GM23338 (cell line): ENCODE results near the gene C20orf141. TPM values are rescaled to one million over a fixed set of nuclear protein-coding genes. Genes with fewer than 3 reads are reported as not detected.

Experiments
- ATAC-seq: fragments of 200-7000 bp; cut with Tn5 transposase; 3 replicates; pipeline ENCODE4 v1.9.1; 2020
- DNase-seq: peaks from one replicate; pipeline ENCODE4 v3.0.0-alpha.2; 2015; ENCODE audit warnings: low spot score
- H2AFZ ChIP-seq: fragments of 200-600 bp; sonication (generic); 2 replicates; pipeline ENCODE4 v1.8.0; 2016; ENCODE audit warnings: antibody characterized with exemption, mild to moderate bottlenecking, moderate library complexity
- H3F3A ChIP-seq: fragments of 200-600 bp; sonication (generic); replicated peaks from 2 replicates; pipeline ENCODE4 v1.8.0; 2017; ENCODE audit warnings: antibody characterized with exemption, mixed run types, low read depth
- H3K27ac ChIP-seq: fragments of 200-600 bp; sonication (generic); 2 replicates; pipeline ENCODE4 v1.6.1; 2016; ENCODE audit warnings: low read depth
- H3K27me3 ChIP-seq: fragments of 200-600 bp; sonication (generic); 2 replicates; pipeline ENCODE4 v1.8.0; 2016; ENCODE audit warnings: mild to moderate bottlenecking, mixed run types, moderate library complexity; ENCODE audit not compliant: insufficient read depth
- H3K36me3 ChIP-seq: fragments of 200-600 bp; sonication (generic); 2 replicates; pipeline ENCODE4 v1.8.0; 2016; ENCODE audit warnings: mild to moderate bottlenecking; ENCODE audit not compliant: insufficient read depth
- H3K4me1 ChIP-seq: fragments of 200-600 bp; sonication (generic); 2 replicates; pipeline ENCODE4 v1.8.0; 2016; ENCODE audit warnings: mild to moderate bottlenecking, moderate library complexity; ENCODE audit not compliant: insufficient read depth
- H3K4me2 ChIP-seq: fragments of 200-600 bp; sonication (generic); 2 replicates; pipeline ENCODE4 v1.7.1; 2017; ENCODE audit warnings: mixed run types
- H3K4me3 ChIP-seq: fragments of 200-600 bp; sonication (generic); 2 replicates; pipeline ENCODE4 v1.6.1; 2016; ENCODE audit warnings: mixed run types
- H3K79me2 ChIP-seq: fragments of 200-600 bp; sonication (generic); replicated peaks from 2 replicates; pipeline ENCODE4 v1.8.0; 2017; ENCODE audit warnings: mild to moderate bottlenecking; ENCODE audit not compliant: insufficient read depth
- H3K9me2 ChIP-seq: fragments of 200-600 bp; sonication (generic); 2 replicates; pipeline ENCODE4 v1.8.0; 2017; ENCODE audit not compliant: insufficient read depth
- H4K20me1 ChIP-seq: fragments of 200-600 bp; sonication (generic); replicated peaks from 2 replicates; pipeline ENCODE4 v1.8.0; 2017; ENCODE audit warnings: mild to moderate bottlenecking; ENCODE audit not compliant: insufficient read depth
- H3K27ac Mint-ChIP-seq: 2 replicates; pipeline ENCODE4 v1.8.0; 2020; ENCODE audit warnings: inconsistent platforms, mild to moderate bottlenecking, moderate library complexity, mixed read lengths
- H3K27me3 Mint-ChIP-seq: 3 replicates; pipeline ENCODE4 v1.8.0; 2022; ENCODE audit warnings: low read depth, mild to moderate bottlenecking, moderate library complexity, mixed read lengths, inconsistent platforms; ENCODE audit not compliant: insufficient read depth, poor library complexity
- H3K36me3 Mint-ChIP-seq: 3 replicates; pipeline ENCODE4 v1.8.0; 2021; ENCODE audit warnings: low read depth, mild to moderate bottlenecking, inconsistent platforms, moderate library complexity, mixed read lengths
- H3K4me1 Mint-ChIP-seq: 3 replicates; pipeline ENCODE4 v1.8.0; 2020; ENCODE audit warnings: mild to moderate bottlenecking, inconsistent platforms, mixed read lengths
- H3K4me3 Mint-ChIP-seq: 3 replicates; pipeline ENCODE4 v1.8.0; 2021; ENCODE audit warnings: moderate library complexity, mild to moderate bottlenecking, inconsistent platforms, mixed read lengths
- H3K9me3 Mint-ChIP-seq: 3 replicates; pipeline ENCODE4 v1.8.0; 2020; ENCODE audit warnings: moderate library complexity, mild to moderate bottlenecking, inconsistent platforms, mixed read lengths
- CREB1 ChIP-seq: fragments of 250-450 bp; sonication (Bioruptor Pico); IDR thresholded peaks from 2 replicates; pipeline ENCODE4 v1.5.0; 2020; ENCODE audit warnings: low read depth, mild to moderate bottlenecking, moderate library complexity
- CTCF ChIP-seq, 2 experiments: fragments of 200-600 bp in 1 of 2; sonication (generic) in 1 of 2; conservative IDR thresholded peaks; 2 replicates each; pipeline versions ENCODE4 v1.5.1 to v1.6.1; 2016 to 2017; ENCODE audit warnings: antibody characterized with exemption in 2 of 2, low read depth in 2 of 2, mild to moderate bottlenecking in 2 of 2, moderate library complexity in 1 of 2
- ETS1 ChIP-seq: IDR thresholded peaks from 2 replicates; pipeline ENCODE4 v1.6.1; 2016; ENCODE audit warnings: antibody characterized with exemption
- EZH2 ChIP-seq: fragments of 200-600 bp; sonication (generic); IDR thresholded peaks from one replicate; pipeline ENCODE4 v1.8.0; 2017; ENCODE audit warnings: antibody characterized with exemption, mild to moderate bottlenecking, low read depth; ENCODE audit not compliant: unreplicated experiment
- EZH2phosphoT487 ChIP-seq: fragments of 200-600 bp; sonication (generic); IDR thresholded peaks from one replicate; pipeline ENCODE4 v1.8.1; 2018; ENCODE audit warnings: antibody characterized with exemption; ENCODE audit not compliant: unreplicated experiment
- JUNB ChIP-seq: IDR thresholded peaks from one replicate; pipeline ENCODE4 v1.6.1; 2016; ENCODE audit warnings: antibody characterized with exemption; ENCODE audit not compliant: unreplicated experiment
- NANOG ChIP-seq: IDR thresholded peaks from 2 replicates; pipeline ENCODE4 v1.6.1; 2016; ENCODE audit warnings: antibody characterized with exemption, borderline replicate concordance
- STAT1 ChIP-seq: IDR thresholded peaks from one replicate; pipeline ENCODE4 v1.6.1; 2016; ENCODE audit warnings: antibody characterized with exemption; ENCODE audit not compliant: unreplicated experiment
- polyA plus RNA-seq: library from polyadenylated mRNA; unstranded; fragments of >200 nt; fragmentation: Nextera tagmentation; extraction: Ambion mirVana; gene quantifications from 2 replicates; pipeline ENCODE4 v1.2.1, GENCODE V29; 2016
- total RNA-seq: library from RNA; depleted of rRNA; stranded (reverse); fragments of >200 nt; shearing (Covaris generic); gene quantifications from 2 replicates; pipeline ENCODE4 v1.2.3, GENCODE V29; 2014
- TF ChIP-seq, protein P1 (sequence below): IDR thresholded peaks from one replicate; pipeline ENCODE4 v1.6.1; 2018; ENCODE audit warnings: antibody characterized with exemption; ENCODE audit not compliant: unreplicated experiment

The C20orf141 gene
- total and polyA plus RNA-seq, 2 experiments from 2014 or later: not detected

DNA sequence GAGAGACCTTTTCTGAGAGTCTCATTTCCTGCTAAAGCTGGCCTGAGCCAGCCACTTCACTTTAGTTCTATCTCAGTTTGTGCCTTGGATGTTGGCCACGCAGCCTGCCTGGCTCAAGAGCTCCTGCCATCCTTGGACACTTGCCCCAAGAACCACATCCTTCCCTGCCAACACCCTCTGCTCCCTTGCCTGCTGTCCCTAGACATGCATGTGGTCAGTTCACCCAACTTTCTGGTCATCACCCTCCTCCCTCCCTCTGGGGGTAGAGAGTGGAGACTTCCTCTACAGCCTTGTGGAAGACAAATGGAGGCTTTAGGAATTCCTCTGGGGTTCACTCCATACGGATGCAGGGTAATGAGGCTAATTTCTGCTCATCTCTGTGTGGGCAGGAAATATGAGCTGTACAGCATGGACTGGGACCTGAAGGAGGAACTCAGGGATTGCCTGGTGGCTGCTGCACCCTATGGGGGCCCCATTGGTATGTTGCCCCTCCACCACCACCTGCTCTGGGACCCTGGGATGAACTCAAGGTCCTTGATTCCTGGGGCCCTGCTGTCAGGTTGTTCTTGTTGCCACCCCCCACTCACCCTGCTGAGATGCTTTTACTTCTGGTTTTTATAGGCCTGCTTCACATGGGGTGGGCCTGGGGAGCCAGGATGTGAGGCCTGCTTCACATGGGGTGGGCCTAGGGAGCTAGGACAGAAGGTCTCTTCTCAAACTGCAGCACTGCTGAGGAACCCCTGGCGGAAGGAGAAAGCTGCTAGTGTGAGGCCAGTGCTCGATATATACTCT is 44.7 kb downstream of the C20orf141 start (continued):
- TF ChIP-seq EZH2: no peak
- TF ChIP-seq JUNB: no peak
- TF ChIP-seq ETS1: no peak
- no peak for TF ChIP-seq NANOG
- no peak for TF ChIP-seq EZH2phosphoT487

DNA sequence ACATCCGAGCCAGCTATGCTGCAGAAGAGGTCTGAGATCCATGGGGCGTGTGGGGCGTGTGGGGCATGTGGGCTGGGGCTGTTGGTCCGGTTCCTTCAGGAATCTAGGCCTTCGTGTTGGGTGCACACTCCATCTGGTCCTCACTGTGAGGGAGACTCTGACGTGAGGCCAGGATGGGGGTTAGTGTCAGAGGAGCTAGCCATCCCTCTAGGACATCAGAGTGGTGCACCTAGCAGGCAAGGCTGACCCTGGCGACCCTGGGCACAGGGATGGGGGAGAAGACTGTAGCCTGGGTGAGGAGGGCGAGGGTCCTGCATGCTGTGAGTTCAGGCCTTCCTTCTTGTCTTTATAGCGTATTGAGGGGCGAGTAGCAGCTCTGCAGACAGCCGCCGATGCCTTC is 49.8 kb downstream of the C20orf141 start:
- Histone ChIP-seq H3K27me3 (0 out of 2 replicates have a peak, but pooled peaks cover 3% of the 10 kb centered on the region), H3K36me3 (no peaks in the 10 kb centered on the region), H2AFZ (no peak overlapping the region), H3K4me3 (no peak overlapping the region), H3K4me2 (no peak overlapping the region), H3K27ac (no peak overlapping the region), H3K9me2 (no peaks in the 10 kb centered on the region), H3K4me1 (no peaks in the 10 kb centered on the region), H4K20me1 (no peaks in the 10 kb centered on the region), H3F3A (no peaks in the 10 kb centered on the region), H3K79me2 (no peaks in the 10 kb centered on the region)
- Mint-ChIP-seq H3K4me1 (no peaks in the 10 kb centered on the region), H3K4me3 (no peak overlapping the region), H3K9me3 (no peaks in the 10 kb centered on the region), H3K27me3 (peaks cover 6% of the 10 kb centered on the region), H3K27ac (no peak overlapping the region), H3K36me3 (peaks cover 3% of the 10 kb centered on the region; the same call in 1 of the 3 replicates)
- TF ChIP-seq NANOG (no peak), CTCF (conservative IDR thresholded peaks at IDR 0.05; ENCODE audit: low read depth in 2 of 2) (no peak), STAT1 (no peak), CREB1 (no peak)
- TF ChIP-seq, protein P1, sequence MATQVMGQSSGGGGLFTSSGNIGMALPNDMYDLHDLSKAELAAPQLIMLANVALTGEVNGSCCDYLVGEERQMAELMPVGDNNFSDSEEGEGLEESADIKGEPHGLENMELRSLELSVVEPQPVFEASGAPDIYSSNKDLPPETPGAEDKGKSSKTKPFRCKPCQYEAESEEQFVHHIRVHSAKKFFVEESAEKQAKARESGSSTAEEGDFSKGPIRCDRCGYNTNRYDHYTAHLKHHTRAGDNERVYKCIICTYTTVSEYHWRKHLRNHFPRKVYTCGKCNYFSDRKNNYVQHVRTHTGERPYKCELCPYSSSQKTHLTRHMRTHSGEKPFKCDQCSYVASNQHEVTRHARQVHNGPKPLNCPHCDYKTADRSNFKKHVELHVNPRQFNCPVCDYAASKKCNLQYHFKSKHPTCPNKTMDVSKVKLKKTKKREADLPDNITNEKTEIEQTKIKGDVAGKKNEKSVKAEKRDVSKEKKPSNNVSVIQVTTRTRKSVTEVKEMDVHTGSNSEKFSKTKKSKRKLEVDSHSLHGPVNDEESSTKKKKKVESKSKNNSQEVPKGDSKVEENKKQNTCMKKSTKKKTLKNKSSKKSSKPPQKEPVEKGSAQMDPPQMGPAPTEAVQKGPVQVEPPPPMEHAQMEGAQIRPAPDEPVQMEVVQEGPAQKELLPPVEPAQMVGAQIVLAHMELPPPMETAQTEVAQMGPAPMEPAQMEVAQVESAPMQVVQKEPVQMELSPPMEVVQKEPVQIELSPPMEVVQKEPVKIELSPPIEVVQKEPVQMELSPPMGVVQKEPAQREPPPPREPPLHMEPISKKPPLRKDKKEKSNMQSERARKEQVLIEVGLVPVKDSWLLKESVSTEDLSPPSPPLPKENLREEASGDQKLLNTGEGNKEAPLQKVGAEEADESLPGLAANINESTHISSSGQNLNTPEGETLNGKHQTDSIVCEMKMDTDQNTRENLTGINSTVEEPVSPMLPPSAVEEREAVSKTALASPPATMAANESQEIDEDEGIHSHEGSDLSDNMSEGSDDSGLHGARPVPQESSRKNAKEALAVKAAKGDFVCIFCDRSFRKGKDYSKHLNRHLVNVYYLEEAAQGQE: no peak
- ATAC-seq: no peak
- no peak for DNase-seq
